Measurements from ENCODE around the gene CC2D1A.

DNA sequence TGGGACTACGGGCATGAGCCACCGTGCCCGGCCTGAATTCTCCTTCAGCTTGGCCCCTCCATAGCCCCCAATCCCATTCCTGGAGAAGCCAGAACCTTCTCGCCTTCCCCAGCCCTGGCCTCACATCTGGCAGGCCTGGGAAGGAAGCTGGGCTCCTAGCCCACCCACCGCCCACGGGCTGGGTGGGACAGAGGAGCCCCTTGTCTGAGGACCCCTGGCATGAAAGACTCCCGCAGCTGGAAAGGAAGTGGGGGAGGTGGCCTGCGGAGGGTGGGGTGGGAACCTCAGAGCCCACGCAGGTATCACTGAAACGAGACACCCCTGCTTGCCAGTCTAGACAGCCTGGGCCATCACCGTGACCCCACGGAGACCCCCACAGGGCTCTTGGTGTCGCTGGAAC is 36.7 kb upstream of the CC2D1A start:
- TF ChIP-seq EZH2 (IDR thresholded peaks at IDR 0.05) (no peak), POLR2AphosphoS5 (IDR thresholded peaks at IDR 0.05; ENCODE audit: borderline replicate concordance, low read depth, low read length) (no peak), FOXP2 (optimal IDR thresholded peaks at IDR 0.05; ENCODE audit: control extremely low read depth, extremely low read length, insufficient read depth) (no peak)
